AG04449 (cell line): ENCODE measurements around the gene FCGBP.

Experiments
- CTCF ChIA-PET: fragments of 350-600 bp; formaldehyde crosslinking; extraction: SDS; loops from one replicate; lab custom pipeline; 2021; ENCODE audit warnings: antibody characterized with exemption; lab: Yijun Ruan, JAX
- POLR2A ChIA-PET: fragments of 400-600, 350-600 bp; formaldehyde crosslinking; extraction: SDS; loops from one replicate; lab custom pipeline; 2020; ENCODE audit warnings: antibody characterized with exemption, inconsistent platforms; lab: Yijun Ruan, JAX
- DNase-seq: peaks from one replicate; pipeline ENCODE4 v3.0.0-alpha.2; 2010; ENCODE audit warnings: low read depth, low spot score
- H3K4me3 ChIP-seq: 2 replicates; pipeline ENCODE4 v1.5.1; 2011; ENCODE audit warnings: low read depth, mild to moderate bottlenecking, control low read depth, low read length
- CTCF ChIP-seq: IDR thresholded peaks from one replicate; pipeline ENCODE4 v1.5.1; 2011; ENCODE audit warnings: mild to moderate bottlenecking, moderate library complexity, low read length, control low read depth, inconsistent platforms; ENCODE audit not compliant: insufficient read depth; ENCODE audit errors: missing control alignments

FCGBP gene

GRCh38 chr19:39924952-39925351 lies 9.5 kb downstream of the FCGBP start:
- TF ChIP-seq CTCF = no peak
- POLR2A ChIA-PET = no interaction called here
- no peak for DNase-seq
- H3K4me3 ChIP-seq = no peak overlapping the region
- CTCF ChIA-PET = no interaction called here

GRCh38 chr19:39924389-39924788 lies 10.0 kb downstream of the FCGBP start:
- POLR2A ChIA-PET = no interaction called here
- CTCF ChIA-PET = no interaction called here
- no peak for TF ChIP-seq CTCF
- DNase-seq = no peak
- no peak overlapping the region for H3K4me3 ChIP-seq

GRCh38 chr19:39923862-39924261 lies 10.6 kb downstream of the FCGBP start:
- ChIA-PET CTCF (no interaction called here), POLR2A (no interaction called here)
- no peak overlapping the region for H3K4me3 ChIP-seq
- DNase-seq = no peak
- no peak for TF ChIP-seq CTCF

- H3K4me3 ChIP-seq = no peak overlapping the region
- no peak for TF ChIP-seq CTCF
- CTCF ChIA-PET = no interaction called here
- DNase-seq = no peak
- POLR2A ChIA-PET = no interaction called here
Observed at GRCh38 chr19:39919976-39920375, 14.5 kb downstream of the FCGBP start.

GRCh38 chr19:39918183-39918651 lies 16.2 kb downstream of the FCGBP start:
- no peak overlapping the region for H3K4me3 ChIP-seq
- TF ChIP-seq CTCF = no peak
- CTCF ChIA-PET = no interaction called here
- DNase-seq = no peak
- POLR2A ChIA-PET = no interaction called here

- no peak for TF ChIP-seq CTCF
- no peak for DNase-seq
- no peak overlapping the region for H3K4me3 ChIP-seq
- CTCF ChIA-PET = no interaction called here
- POLR2A ChIA-PET = no interaction called here
Observed at GRCh38 chr19:39917561-39918182, 16.8 kb downstream of the FCGBP start.
